GM21786 (cell line): ENCODE measurements around the gene KSR1.

Source experiments
- ATAC-seq: cut with Tn5 transposase; IDR thresholded peaks from one replicate; pipeline ENCODE4 v1.9.1; 2021; ENCODE audit not compliant: unreplicated experiment

The KSR1 gene

GRCh38 chr17:27471321-27472269, 15.3 kb downstream of the KSR1 start:
- ATAC-seq: peak; percentile 73

DNA sequence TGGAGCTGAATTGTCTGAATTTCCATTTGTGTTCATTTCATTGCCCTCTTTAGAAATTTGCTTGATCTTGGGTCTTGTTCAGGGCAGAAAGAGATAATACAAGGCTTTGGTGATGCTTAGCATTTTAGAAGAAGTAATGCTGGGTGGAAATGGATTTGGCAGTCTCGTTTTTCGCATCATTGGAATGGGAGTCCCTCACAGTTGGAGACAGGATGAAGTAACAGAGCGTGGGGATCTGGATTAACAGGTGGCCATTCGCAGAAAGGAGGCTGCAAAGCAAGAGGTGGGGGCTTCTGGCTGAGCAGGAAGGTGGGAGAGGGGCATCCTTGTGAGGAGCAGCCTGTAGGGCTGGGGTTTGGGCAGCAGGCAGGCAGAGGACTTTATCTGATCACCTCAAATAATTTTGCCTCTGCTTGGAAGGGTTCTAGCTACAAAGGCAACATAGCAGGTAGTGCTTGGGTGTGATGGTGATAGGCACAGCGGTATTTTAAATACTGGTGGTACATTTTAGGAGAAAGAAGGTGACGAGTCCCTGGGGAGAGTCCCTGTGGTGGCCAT, 17.0 kb downstream of the KSR1 start:
- no peak for ATAC-seq

- no peak for ATAC-seq
Measured at GRCh38 chr17:27473748-27474609, 17.7 kb downstream of the KSR1 start.

DNA sequence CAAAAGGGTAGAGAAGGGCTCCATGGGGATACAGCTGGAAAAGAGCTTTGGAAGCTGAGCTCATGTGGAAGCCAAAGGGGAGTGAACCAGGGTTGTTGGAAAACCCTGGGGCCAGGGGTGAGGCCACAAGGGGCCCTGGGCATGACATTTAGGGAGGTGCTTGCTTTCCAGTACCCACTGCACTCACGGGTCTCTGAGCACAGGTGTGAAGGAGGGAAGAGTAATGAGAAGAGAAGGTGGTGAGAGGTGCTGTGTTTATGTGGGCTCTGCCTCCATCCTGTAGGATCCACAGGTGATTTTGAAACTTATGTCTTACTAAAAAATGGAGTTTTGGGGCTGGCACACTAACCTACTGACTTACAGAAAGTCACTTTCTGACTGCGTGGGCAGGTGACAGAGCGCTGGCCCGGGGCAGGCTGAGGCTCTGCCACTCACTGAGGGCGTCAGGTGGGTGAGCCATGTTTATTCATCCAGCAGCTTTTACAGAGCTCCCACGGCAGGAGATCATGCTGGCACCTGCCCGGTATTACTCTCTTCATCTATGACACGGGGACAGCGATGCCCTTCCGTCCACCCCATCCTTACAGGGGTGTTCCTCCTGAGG, 18.9 kb downstream of the KSR1 start:
- no peak for ATAC-seq

DNA sequence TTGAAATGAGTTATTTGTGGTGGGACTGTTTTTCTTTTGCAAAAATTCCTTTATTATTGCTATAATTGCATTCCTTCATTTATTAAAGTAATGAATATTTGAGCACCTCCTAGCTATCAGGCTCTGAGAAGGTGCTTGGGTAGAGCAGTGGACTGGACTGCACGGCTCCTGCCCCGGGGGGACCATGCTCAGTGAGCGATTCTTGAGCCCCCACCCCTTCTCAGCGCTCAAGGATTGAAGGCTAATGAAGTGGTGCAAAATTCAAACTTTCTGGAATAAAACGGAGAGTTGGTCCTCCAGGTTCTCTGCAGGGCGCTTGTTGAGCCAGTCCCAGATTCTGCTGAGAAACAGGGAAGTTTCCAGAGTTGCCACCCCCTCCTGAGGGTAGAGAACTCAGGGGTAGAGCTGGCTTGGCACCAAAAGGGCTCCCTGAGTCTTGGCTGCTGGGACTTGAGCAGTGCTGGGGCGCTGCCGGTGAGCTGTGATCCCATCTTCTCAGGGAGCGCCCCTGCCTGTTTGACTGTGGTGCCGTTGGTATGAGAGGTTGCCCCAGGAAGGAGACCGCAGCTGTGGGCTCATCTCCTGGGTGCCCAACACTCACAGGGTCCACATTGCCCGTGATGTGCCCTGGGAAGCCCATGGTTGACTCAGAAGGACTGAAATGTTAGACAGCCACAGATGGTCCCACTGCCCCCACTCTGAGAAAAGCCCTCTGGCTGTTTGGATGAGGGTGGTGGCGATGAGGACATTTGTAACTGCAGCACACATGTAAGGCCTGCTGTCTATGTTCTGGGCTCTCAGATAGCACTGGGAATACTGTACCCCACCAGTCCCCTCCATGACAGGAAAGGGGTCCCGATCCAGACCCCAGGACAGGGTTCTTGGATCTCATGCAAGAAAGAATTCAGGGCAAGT, 20.0 kb downstream of the KSR1 start:
- ATAC-seq: no peak

GRCh38 chr17:27477050-27477888, 21.0 kb downstream of the KSR1 start:
- ATAC-seq: peak; percentile 44

- no peak for ATAC-seq
Measured at GRCh38 chr17:27477971-27478684, 21.9 kb downstream of the KSR1 start.

GRCh38 chr17:27478901-27479538, 22.8 kb downstream of the KSR1 start:
- no peak for ATAC-seq

DNA sequence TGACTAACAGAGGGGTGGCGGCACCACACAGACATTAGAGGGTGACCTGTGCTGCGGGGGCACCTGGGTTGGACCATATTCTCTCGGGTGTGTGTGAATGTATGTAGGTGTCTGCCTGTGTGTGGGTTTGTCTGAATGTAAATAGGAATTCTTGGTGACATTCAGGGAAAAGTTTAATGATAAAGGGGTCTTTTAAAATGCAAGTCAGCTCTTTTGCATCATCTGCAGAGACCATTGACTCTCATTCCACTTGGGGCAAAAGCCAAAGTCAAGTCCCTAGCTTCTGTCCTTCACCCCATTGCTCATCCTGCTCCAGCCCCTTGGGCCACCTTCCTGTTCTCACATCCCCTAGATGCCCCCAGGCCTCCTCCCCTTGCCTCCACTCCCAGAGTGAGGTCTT, 23.6 kb downstream of the KSR1 start:
- ATAC-seq: no peak

DNA sequence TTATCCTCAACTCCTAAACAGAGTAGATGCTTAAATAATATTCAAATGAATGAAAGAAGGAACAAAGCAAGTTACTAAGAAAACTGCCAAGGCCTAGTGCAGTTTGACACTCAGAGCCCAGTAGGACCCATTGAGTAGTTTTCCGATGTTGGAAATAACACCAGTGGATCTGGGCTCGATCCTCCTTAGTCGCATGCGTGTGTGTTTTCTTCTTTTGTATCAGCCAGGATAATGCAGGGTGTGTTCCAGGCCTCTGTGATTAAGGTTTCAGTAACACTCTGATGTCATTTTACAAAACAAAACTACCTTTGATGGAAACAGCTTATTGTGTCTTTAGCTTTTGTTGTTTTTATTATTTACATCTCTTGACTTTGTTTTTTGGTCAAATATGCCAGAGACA, 24.5 kb downstream of the KSR1 start:
- ATAC-seq: no peak

DNA sequence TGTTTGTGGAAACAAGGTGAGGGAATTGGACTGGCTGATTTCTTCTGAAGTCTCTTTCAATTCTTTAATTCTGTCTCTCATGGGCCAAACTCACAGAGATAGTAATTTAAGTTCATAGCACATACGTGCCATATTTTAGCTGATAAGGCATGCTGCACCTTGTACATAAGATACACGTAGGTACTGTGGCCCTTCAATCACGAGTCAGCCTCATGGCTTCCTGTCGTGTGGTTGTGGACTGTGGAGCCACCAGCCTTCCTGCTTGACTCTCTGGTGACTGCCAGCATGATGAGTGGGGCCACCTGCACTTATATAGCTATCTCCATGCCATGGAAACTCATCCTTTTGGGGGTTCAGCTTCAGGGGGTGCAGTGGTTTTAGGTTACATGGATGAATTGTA, 25.1 kb downstream of the KSR1 start:
- peak; percentile 39 for ATAC-seq

GRCh38 chr17:27485125-27485524, 28.9 kb downstream of the KSR1 start:
- no peak for ATAC-seq

DNA sequence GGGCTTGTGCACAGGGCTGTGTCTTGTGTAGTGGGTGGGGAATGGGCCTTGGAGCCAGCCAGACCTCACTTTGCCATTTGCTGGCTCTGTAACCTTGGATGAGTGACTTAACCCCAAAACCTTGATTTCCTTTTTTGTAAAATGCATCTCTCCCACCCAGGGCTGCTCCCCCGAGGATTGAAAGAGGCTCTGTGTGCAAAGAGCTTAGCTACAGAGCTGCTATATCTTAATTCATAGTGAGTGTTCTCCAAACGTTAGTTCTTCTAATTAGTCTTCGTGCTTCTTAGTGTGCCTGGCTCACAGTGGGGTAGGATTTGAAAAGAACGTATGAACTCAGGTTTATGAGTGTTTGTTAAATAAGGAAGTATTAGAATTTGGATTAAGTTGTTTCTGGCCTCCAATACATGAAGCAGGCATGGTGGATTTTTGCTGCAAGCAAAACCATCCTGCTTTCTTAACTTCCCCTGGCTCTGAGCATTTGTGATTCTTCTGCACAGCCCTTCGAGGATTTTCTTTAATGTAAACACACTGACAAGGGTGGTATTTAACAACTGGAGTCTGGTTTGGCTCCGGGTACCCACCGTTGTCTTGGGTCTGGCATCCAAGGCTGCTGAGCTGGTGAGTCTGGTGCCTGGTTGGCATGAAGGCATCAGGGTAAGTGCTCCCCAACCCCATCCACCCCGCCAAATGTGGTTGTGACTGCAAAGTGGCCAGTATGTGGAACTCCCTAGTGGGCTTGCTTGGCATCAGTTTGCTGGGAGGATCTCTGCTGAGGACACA, 29.7 kb downstream of the KSR1 start:
- no peak for ATAC-seq

GRCh38 chr17:27486741-27487140, 30.5 kb downstream of the KSR1 start:
- no peak for ATAC-seq

GRCh38 chr17:27488231-27488630, 32.0 kb downstream of the KSR1 start:
- ATAC-seq: no peak

GRCh38 chr17:27489045-27489715, 32.9 kb downstream of the KSR1 start:
- ATAC-seq: no peak

DNA sequence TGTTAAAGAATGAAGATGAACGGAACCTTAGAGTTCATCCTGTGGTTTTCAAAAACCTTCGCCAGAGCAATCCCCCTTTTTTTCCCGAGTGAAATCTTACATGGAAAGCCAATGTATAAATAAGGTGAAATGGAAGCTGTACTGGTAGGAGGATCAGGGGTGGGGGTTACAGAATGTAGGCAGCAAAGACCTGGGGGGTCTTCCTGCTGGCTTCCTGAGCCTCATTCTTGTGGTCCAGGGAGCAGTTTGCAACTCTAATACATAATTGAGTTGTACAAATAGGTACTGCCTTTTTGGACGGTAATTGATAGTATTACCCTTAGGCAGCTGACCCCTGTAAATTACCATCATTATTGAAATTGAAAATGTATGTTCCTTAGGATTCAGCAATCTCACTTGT, 34.1 kb downstream of the KSR1 start:
- ATAC-seq: no peak
